ENCODE data around the gene MPHOSPH9. TPM values are rescaled to one million over a fixed set of nuclear protein-coding genes. Genes with fewer than 3 reads are reported as not detected.

Gene MPHOSPH9
- 39.9 TPM for polyA plus RNA-seq (2013, experiment 1 of 2)
- 43.8 TPM for polyA plus RNA-seq (2013, experiment 2 of 2)

DNA sequence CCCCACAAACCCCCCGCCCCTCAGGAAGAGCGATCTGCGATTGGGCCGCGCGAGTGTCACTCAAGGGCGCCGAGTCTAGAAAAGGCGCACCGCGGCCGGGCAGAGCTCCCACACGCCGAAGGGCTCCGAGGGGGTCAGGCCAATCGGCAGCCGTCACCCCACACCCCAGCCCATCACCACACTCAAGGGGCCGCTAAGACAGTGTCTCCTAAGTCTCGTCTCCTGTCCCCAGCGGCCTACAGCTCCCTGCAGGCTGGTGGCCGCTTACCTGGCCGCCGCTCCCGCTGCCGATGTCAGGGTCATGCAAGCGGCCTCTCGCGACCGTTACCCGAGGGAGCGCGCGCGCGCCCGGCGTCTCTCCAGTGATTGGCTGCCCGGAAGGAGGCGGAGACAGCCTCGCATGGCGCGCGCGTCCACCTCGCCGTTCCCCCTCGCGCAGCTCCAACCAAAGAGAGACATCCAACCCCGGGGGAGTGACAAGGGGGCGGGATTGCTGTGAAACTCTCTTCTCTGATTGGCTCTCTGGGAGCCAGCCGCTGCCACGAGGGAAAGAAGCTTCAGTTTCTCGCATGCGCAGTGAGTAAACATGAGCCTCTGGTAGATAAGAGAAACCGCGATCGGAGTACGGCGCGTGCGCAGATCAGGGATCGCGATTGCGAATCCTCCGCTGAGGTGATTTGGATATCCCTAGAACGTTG is at the start of gene MPHOSPH9, which contains the start of gene MTRFR:
MPHOSPH9 (minus strand) TSS at position 335 of the 698 bp plus-strand sequence. CDS start 2,777 bp downstream, outside the sequence.
MTRFR (plus strand) TSS at position 630 of the 698 bp plus-strand sequence. CDS start 20,239 bp downstream, outside the sequence.
- Histone ChIP-seq H3K4me2 (ENCODE audit: insufficient read depth, low read length, poor library complexity, severe bottlenecking) (peak within 1 kb of the TSS; percentile 72), H2BK15ac (ENCODE audit: low read length) (peak within 1 kb of the TSS; percentile 87), H3K23ac (ENCODE audit: low read depth, low read length, poor library complexity) (peak within 1 kb of the TSS; percentile 100), H3K79me1 (ENCODE audit: low read depth, low read length) (peaks cover 8% of the 10 kb centered on the region), H2BK12ac (ENCODE audit: low read length) (no peak within 1 kb of the TSS), H3K4me1 (ENCODE audit: control insufficient read depth in 2 of 2, insufficient read depth in 1 of 2, low read depth in 1 of 2, low read length in 2 of 2) (peaks cover 5 to 7% of the 10 kb centered on the region in 2 donors), H3K18ac (ENCODE audit: low read length) (peak within 1 kb of the TSS; percentile 100), H3K9ac (ENCODE audit: low read depth, low read length, poor library complexity) (peak within 1 kb of the TSS; percentile 99), H2AFZ (ENCODE audit: low read length) (peak within 1 kb of the TSS; percentile 93), H2BK120ac (ENCODE audit: low read depth, low read length) (no peak within 1 kb of the TSS), H3K27me3 (ENCODE audit: control insufficient read depth in 3 of 3, insufficient read depth in 3 of 3, low read depth in 1 of 3, low read length in 3 of 3) (no peaks in the 10 kb centered on the region), H4K8ac (ENCODE audit: low read depth, low read length) (no peak within 1 kb of the TSS), H4K91ac (ENCODE audit: low read depth, low read length, poor library complexity) (peak within 1 kb of the TSS; percentile 79), H3K14ac (ENCODE audit: low read length) (peak within 1 kb of the TSS; percentile 99), H2AK5ac (ENCODE audit: low read depth, low read length) (peak within 1 kb of the TSS; percentile 63), H3K36me3 (replicated peaks in 1 of 2; ENCODE audit: control insufficient read depth in 2 of 2, insufficient read depth in 2 of 2, low read length in 2 of 2) (peaks cover 6 to 47% of the 10 kb centered on the region in 2 donors), H3K27ac (replicated peaks; ENCODE audit: low read length) (peak within 1 kb of the TSS; percentile 91), H2BK5ac (ENCODE audit: low read length) (peak within 1 kb of the TSS; percentile 87), H3K4ac (ENCODE audit: low read length) (no peak within 1 kb of the TSS), H3K9me3 (replicated peaks in 1 of 2; ENCODE audit: control insufficient read depth in 2 of 2, insufficient read depth in 1 of 2, low read depth in 1 of 2, low read length in 2 of 2) (no peaks in the 10 kb centered on the region), H3K4me3 (ENCODE audit: low read length in 2 of 2) (peak within 1 kb of the TSS; percentile 94 to 96)
- WGBS, 2 donors (ENCODE audit: extremely low coverage in 2 of 2, insufficient read length in 2 of 2, insufficient replicate concordance in 1 of 2) = no CpG with 5 or more reads among the region's 66 CpGs
- DNase-seq (ENCODE audit: low spot score) = peak; percentile 100

- WGBS, 2 donors (ENCODE audit: extremely low coverage in 2 of 2, insufficient read length in 2 of 2, insufficient replicate concordance in 1 of 2) = no CpG with 5 or more reads among the region's 10 CpGs
- Histone ChIP-seq H2BK12ac (ENCODE audit: low read length) (no peak overlapping the region), H4K91ac (ENCODE audit: low read depth, low read length, poor library complexity) (no peak overlapping the region), H3K36me3 (replicated peaks in 1 of 2; ENCODE audit: control insufficient read depth in 2 of 2, insufficient read depth in 2 of 2, low read length in 2 of 2) (no peaks in the 10 kb centered on the region), H3K18ac (ENCODE audit: low read length) (no peak overlapping the region), H3K14ac (ENCODE audit: low read length) (no peak overlapping the region), H3K4me1 (ENCODE audit: control insufficient read depth in 2 of 2, insufficient read depth in 1 of 2, low read depth in 1 of 2, low read length in 2 of 2) (no peaks in the 10 kb centered on the region), H3K27ac (replicated peaks; ENCODE audit: low read length) (no peak overlapping the region), H3K79me1 (ENCODE audit: low read depth, low read length) (no peaks in the 10 kb centered on the region), H3K9me3 (replicated peaks in 1 of 2; ENCODE audit: control insufficient read depth in 2 of 2, insufficient read depth in 1 of 2, low read depth in 1 of 2, low read length in 2 of 2) (no peaks in the 10 kb centered on the region), H2BK5ac (ENCODE audit: low read length) (no peak overlapping the region), H2AK5ac (ENCODE audit: low read depth, low read length) (no peak overlapping the region), H3K4me2 (ENCODE audit: insufficient read depth, low read length, poor library complexity, severe bottlenecking) (no peak overlapping the region), H2BK120ac (ENCODE audit: low read depth, low read length) (no peak overlapping the region), H3K27me3 (ENCODE audit: control insufficient read depth in 3 of 3, insufficient read depth in 3 of 3, low read depth in 1 of 3, low read length in 3 of 3) (no peaks in the 10 kb centered on the region), H3K9ac (ENCODE audit: low read depth, low read length, poor library complexity) (no peak overlapping the region), H2BK15ac (ENCODE audit: low read length) (no peak overlapping the region), H4K8ac (ENCODE audit: low read depth, low read length) (no peak overlapping the region), H3K23ac (ENCODE audit: low read depth, low read length, poor library complexity) (no peak overlapping the region), H2AFZ (ENCODE audit: low read length) (no peak overlapping the region), H3K4me3 (ENCODE audit: low read length in 2 of 2) (no peak overlapping the region), H3K4ac (ENCODE audit: low read length) (no peak overlapping the region)
- no peak for DNase-seq (ENCODE audit: low spot score)
These were observed 49.2 kb upstream of the MPHOSPH9 start for GRCh38 chr12:123282111-123282510.

DNA sequence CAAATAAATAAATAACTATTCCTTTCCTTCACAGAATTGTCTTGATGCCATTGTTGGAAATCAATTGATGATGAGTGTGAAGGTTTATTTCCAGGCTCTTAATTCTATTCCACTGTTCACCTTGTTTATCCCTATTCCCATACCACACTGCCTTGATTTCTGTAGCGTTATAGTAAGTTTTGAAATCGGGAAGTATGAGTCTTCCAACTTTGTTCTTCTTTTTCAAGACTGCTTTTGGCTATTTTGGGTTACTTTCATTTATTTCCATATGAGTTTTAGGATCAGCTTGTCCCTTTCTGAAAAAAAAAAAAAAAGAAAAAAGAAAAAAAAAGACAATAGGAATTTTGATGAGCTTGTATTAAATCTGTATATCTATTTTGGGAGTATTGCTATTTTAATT is 48.0 kb upstream of the MPHOSPH9 start:
- Histone ChIP-seq H3K23ac (ENCODE audit: low read depth, low read length, poor library complexity) (no peak overlapping the region), H3K18ac (ENCODE audit: low read length) (no peak overlapping the region), H2BK15ac (ENCODE audit: low read length) (no peak overlapping the region), H3K27ac (replicated peaks; ENCODE audit: low read length) (no peak overlapping the region), H3K4me2 (ENCODE audit: insufficient read depth, low read length, poor library complexity, severe bottlenecking) (no peak overlapping the region), H3K4me1 (ENCODE audit: control insufficient read depth in 2 of 2, insufficient read depth in 1 of 2, low read depth in 1 of 2, low read length in 2 of 2) (no peaks in the 10 kb centered on the region), H2BK12ac (ENCODE audit: low read length) (no peak overlapping the region), H2BK5ac (ENCODE audit: low read length) (no peak overlapping the region), H3K4ac (ENCODE audit: low read length) (no peak overlapping the region), H3K36me3 (replicated peaks in 1 of 2; ENCODE audit: control insufficient read depth in 2 of 2, insufficient read depth in 2 of 2, low read length in 2 of 2) (no peaks in the 10 kb centered on the region), H2BK120ac (ENCODE audit: low read depth, low read length) (no peak overlapping the region), H2AFZ (ENCODE audit: low read length) (no peak overlapping the region), H2AK5ac (ENCODE audit: low read depth, low read length) (no peak overlapping the region), H3K79me1 (ENCODE audit: low read depth, low read length) (no peaks in the 10 kb centered on the region), H3K9ac (ENCODE audit: low read depth, low read length, poor library complexity) (no peak overlapping the region), H3K27me3 (ENCODE audit: control insufficient read depth in 3 of 3, insufficient read depth in 3 of 3, low read depth in 1 of 3, low read length in 3 of 3) (no peaks in the 10 kb centered on the region), H3K4me3 (ENCODE audit: low read length in 2 of 2) (no peak overlapping the region), H3K14ac (ENCODE audit: low read length) (no peak overlapping the region), H4K8ac (ENCODE audit: low read depth, low read length) (no peak overlapping the region), H3K9me3 (replicated peaks in 1 of 2; ENCODE audit: control insufficient read depth in 2 of 2, insufficient read depth in 1 of 2, low read depth in 1 of 2, low read length in 2 of 2) (no peaks in the 10 kb centered on the region), H4K91ac (ENCODE audit: low read depth, low read length, poor library complexity) (no peak overlapping the region)
- WGBS, 2 donors (ENCODE audit: extremely low coverage in 2 of 2, insufficient read length in 2 of 2, insufficient replicate concordance in 1 of 2) = no CpG with 5 or more reads among the region's 2 CpGs
- DNase-seq (ENCODE audit: low spot score) = no peak

- DNase-seq (ENCODE audit: low spot score) = no peak
- WGBS, 2 donors (ENCODE audit: extremely low coverage in 2 of 2, insufficient read length in 2 of 2, insufficient replicate concordance in 1 of 2) = no CpG with 5 or more reads among the region's 2 CpGs
- no peaks in the 10 kb centered on the region for H3K27me3 ChIP-seq (ENCODE audit: control insufficient read depth in 3 of 3, insufficient read depth in 3 of 3, low read depth in 1 of 3, low read length in 3 of 3)
These were observed 45.2 kb upstream of the MPHOSPH9 start for GRCh38 chr12:123278101-123278627.

More at GRCh38 chr12:123278101-123278627, 45.2 kb upstream of the MPHOSPH9 start:
- Histone ChIP-seq H3K18ac (ENCODE audit: low read length) (no peak overlapping the region), H2AK5ac (ENCODE audit: low read depth, low read length) (no peak overlapping the region), H2BK5ac (ENCODE audit: low read length) (no peak overlapping the region), H4K91ac (ENCODE audit: low read depth, low read length, poor library complexity) (no peak overlapping the region), H3K9ac (ENCODE audit: low read depth, low read length, poor library complexity) (no peak overlapping the region), H3K4me2 (ENCODE audit: insufficient read depth, low read length, poor library complexity, severe bottlenecking) (no peak overlapping the region), H3K4ac (ENCODE audit: low read length) (no peak overlapping the region), H3K23ac (ENCODE audit: low read depth, low read length, poor library complexity) (no peak overlapping the region), H2BK120ac (ENCODE audit: low read depth, low read length) (no peak overlapping the region), H3K14ac (ENCODE audit: low read length) (no peak overlapping the region), H3K79me1 (ENCODE audit: low read depth, low read length) (no peaks in the 10 kb centered on the region), H3K36me3 (replicated peaks in 1 of 2; ENCODE audit: control insufficient read depth in 2 of 2, insufficient read depth in 2 of 2, low read length in 2 of 2) (no peaks in the 10 kb centered on the region), H2AFZ (ENCODE audit: low read length) (no peak overlapping the region), H4K8ac (ENCODE audit: low read depth, low read length) (no peak overlapping the region), H2BK12ac (ENCODE audit: low read length) (no peak overlapping the region), H3K4me3 (ENCODE audit: low read length in 2 of 2) (no peak overlapping the region), H3K27ac (replicated peaks; ENCODE audit: low read length) (no peak overlapping the region), H3K4me1 (ENCODE audit: control insufficient read depth in 2 of 2, insufficient read depth in 1 of 2, low read depth in 1 of 2, low read length in 2 of 2) (no peaks in the 10 kb centered on the region), H2BK15ac (ENCODE audit: low read length) (no peak overlapping the region), H3K9me3 (replicated peaks in 1 of 2; ENCODE audit: control insufficient read depth in 2 of 2, insufficient read depth in 1 of 2, low read depth in 1 of 2, low read length in 2 of 2) (no peaks in the 10 kb centered on the region)
